Keratinocyte (primary cell): Measurements from ENCODE around the gene TMBIM1. TPM values are rescaled to one million over a fixed set of nuclear protein-coding genes. Genes with fewer than 3 reads are reported as not detected.

Experiments used
- DNase-seq: peaks from one replicate; pipeline ENCODE4 v3.0.0-alpha.2; 2011; ENCODE audit warnings: low read depth, missing footprints, low spot score
- FAIRE-seq: peaks from 2 replicates; lab custom pipeline; 2011; peaks lifted over from hg19 to GRCh38; lab: Jason Lieb, UNC
- H2AFZ ChIP-seq: 2 replicates; pipeline ENCODE4 v1.6.0; 2012; ENCODE audit warnings: low read length, control low read depth, inconsistent platforms; ENCODE audit not compliant: control insufficient read depth
- H3K27ac ChIP-seq: 2 replicates; pipeline ENCODE4 v1.5.1; 2011; ENCODE audit warnings: low read length; ENCODE audit not compliant: control insufficient read depth, insufficient read depth
- H3K27me3 ChIP-seq: 3 replicates; pipeline ENCODE4 v1.6.0; 2011; ENCODE audit warnings: low read length; ENCODE audit not compliant: control insufficient read depth, insufficient read depth; ENCODE audit errors: extremely low read depth
- H3K36me3 ChIP-seq, 2 experiments: 2 replicates in 1 of 2; 3 replicates in 1 of 2; pipeline ENCODE4 v1.5.1; 2011; ENCODE audit warnings: low read length in 2 of 2, mild to moderate bottlenecking in 1 of 2; ENCODE audit not compliant: control insufficient read depth in 2 of 2, insufficient read depth in 2 of 2; ENCODE audit errors: extremely low read depth in 1 of 2
- H3K4me1 ChIP-seq: 3 replicates; pipeline ENCODE4 v1.5.1; 2011; ENCODE audit warnings: low read length; ENCODE audit not compliant: control insufficient read depth, insufficient read depth; ENCODE audit errors: extremely low read depth
- H3K4me2 ChIP-seq: 3 replicates; pipeline ENCODE4 v1.6.0; 2011; ENCODE audit warnings: low read depth, low read length; ENCODE audit not compliant: control insufficient read depth, insufficient read depth; ENCODE audit errors: extremely low read depth
- H3K4me3 ChIP-seq, 3 experiments: fragments of 200-600 bp in 1 of 3; sonication (generic) in 1 of 3; 2 replicates in 2 of 3; 3 replicates in 1 of 3; pipeline ENCODE4 v1.5.1; 2011 to 2016; ENCODE audit warnings: low read length in 3 of 3, mild to moderate bottlenecking in 3 of 3, control low read depth in 2 of 3, inconsistent platforms in 1 of 3, low read depth in 1 of 3, mixed read lengths in 1 of 3, mixed run types in 1 of 3, moderate library complexity in 1 of 3; ENCODE audit not compliant: control insufficient read depth in 2 of 3, insufficient read depth in 2 of 3; ENCODE audit errors: extremely low read depth in 1 of 3
- H3K79me2 ChIP-seq: 2 replicates; pipeline ENCODE4 v1.6.0; 2012; ENCODE audit warnings: low read length; ENCODE audit not compliant: control insufficient read depth, insufficient read depth
- H3K9ac ChIP-seq: 3 replicates; pipeline ENCODE4 v1.6.0; 2011; ENCODE audit warnings: low read length; ENCODE audit not compliant: control insufficient read depth, insufficient read depth; ENCODE audit errors: extremely low read depth
- H3K9me1 ChIP-seq: 3 replicates; pipeline ENCODE4 v1.6.0; 2011; ENCODE audit warnings: low read length; ENCODE audit not compliant: control insufficient read depth, insufficient read depth; ENCODE audit errors: extremely low read depth
- H3K9me3 ChIP-seq: 2 replicates; pipeline ENCODE4 v1.5.1; 2012; ENCODE audit warnings: low read depth, low read length; ENCODE audit not compliant: control insufficient read depth
- H4K20me1 ChIP-seq: 3 replicates; pipeline ENCODE4 v1.6.0; 2011; ENCODE audit warnings: low read length; ENCODE audit not compliant: control insufficient read depth, insufficient read depth; ENCODE audit errors: extremely low read depth
- EZH2 ChIP-seq: IDR thresholded peaks from one replicate; pipeline ENCODE4 v1.6.1; 2012; ENCODE audit warnings: inconsistent platforms, mild to moderate bottlenecking, low read length, moderate library complexity
- dilution Hi-C: fragments of 300-500 bp; cut with MboI; formaldehyde crosslinking; loops from one replicate; pipeline ENCODE4 v1.7.0; 2020; ENCODE audit warnings: low sequenced_read_pairs; ENCODE audit not compliant: extremely low pct_ligation_motif_present
- polyA plus RNA-seq, 5 experiments: library from polyadenylated mRNA; depleted of rRNA in 3 of 5; stranded (reverse) in 3 of 5; stranded (forward) in 1 of 5; unstranded in 1 of 5; fragments of >200 nt; gene quantifications; 1 replicate in 1 of 5; 2 replicates in 3 of 5; 3 replicates in 1 of 5; pipeline versions ENCODE4 v1.2.1 to v1.2.3, GENCODE V29; 2011 to 2012; ENCODE audit warnings: missing spikeins in 2 of 5, low read depth in 1 of 5, low replicate concordance in 1 of 5
- TF ChIP-seq, protein P1 (sequence below), 3 experiments: IDR thresholded peaks in 1 of 3; conservative IDR thresholded peaks in 1 of 3; optimal IDR thresholded peaks in 1 of 3; 2 replicates in 2 of 3; 3 replicates in 1 of 3; pipeline versions ENCODE3 to v1.5.1; 2011; ENCODE audit warnings: low read length in 3 of 3, mild to moderate bottlenecking in 3 of 3, moderate library complexity in 2 of 3, control low read depth in 1 of 3, inconsistent platforms in 1 of 3; ENCODE audit not compliant: insufficient read depth in 2 of 3; ENCODE audit errors: extremely low read depth in 1 of 3

TMBIM1 gene
- polyA plus RNA-seq, 1 donor (not counting 4 experiments of a cell fraction or from before 2014, with no cell fraction given), result 609 TPM

DNA sequence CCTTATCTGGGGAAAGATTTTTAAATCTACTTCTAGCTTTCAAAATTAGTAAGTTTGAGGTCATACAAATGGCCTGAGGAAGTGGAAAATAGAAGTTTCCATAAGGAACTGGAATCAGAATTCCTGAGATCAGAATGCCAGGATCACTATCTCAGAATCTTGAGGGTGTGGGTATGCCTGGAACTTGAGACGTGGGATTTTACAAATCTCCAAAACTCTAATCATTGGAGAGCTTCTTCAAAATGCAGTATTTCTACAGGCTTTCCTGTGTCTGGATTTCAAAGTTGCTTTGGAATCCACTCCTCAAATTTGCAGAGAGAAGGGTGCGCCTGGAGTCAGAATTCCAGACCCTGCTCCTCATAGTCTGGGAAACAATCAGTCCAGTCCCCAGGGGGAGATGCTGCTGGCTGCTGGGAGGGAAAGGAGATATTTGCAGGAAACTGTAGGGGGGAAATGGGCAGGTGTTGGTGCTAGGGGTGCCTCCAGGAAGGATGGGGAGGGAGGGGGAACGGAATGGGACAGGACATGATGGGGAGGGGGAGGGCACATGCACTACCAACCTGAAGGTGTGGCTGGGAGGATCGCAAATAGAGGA is 33.4 kb upstream of the TMBIM1 start:
- DNase-seq (no peak), FAIRE-seq (no peak)
- Histone ChIP-seq H3K9me3 (no peaks in the 10 kb centered on the region), H3K79me2 (no peaks in the 10 kb centered on the region), H4K20me1 (no peaks in the 10 kb centered on the region), H3K9ac (no peak overlapping the region), H3K27me3 (no peaks in the 10 kb centered on the region), H3K27ac (no peak overlapping the region), H2AFZ (no peak overlapping the region), H3K9me1 (no peaks in the 10 kb centered on the region), H3K4me1 (peaks cover 20% of the 10 kb centered on the region), H3K4me2 (no peak overlapping the region), H3K4me3 (no peak overlapping the region), H3K36me3 (no peaks in the 10 kb centered on the region)
- TF ChIP-seq, protein P1, sequence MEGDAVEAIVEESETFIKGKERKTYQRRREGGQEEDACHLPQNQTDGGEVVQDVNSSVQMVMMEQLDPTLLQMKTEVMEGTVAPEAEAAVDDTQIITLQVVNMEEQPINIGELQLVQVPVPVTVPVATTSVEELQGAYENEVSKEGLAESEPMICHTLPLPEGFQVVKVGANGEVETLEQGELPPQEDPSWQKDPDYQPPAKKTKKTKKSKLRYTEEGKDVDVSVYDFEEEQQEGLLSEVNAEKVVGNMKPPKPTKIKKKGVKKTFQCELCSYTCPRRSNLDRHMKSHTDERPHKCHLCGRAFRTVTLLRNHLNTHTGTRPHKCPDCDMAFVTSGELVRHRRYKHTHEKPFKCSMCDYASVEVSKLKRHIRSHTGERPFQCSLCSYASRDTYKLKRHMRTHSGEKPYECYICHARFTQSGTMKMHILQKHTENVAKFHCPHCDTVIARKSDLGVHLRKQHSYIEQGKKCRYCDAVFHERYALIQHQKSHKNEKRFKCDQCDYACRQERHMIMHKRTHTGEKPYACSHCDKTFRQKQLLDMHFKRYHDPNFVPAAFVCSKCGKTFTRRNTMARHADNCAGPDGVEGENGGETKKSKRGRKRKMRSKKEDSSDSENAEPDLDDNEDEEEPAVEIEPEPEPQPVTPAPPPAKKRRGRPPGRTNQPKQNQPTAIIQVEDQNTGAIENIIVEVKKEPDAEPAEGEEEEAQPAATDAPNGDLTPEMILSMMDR (optimal IDR thresholded peaks at IDR 0.05 in 1 of 3, IDR thresholded peaks at IDR 0.05 in 1 of 3, conservative IDR thresholded peaks at IDR 0.05 in 1 of 3; ENCODE audit: extremely low read depth in 1 of 3, insufficient read depth in 2 of 3, low read length in 3 of 3), result no peak
- no peak for TF ChIP-seq EZH2
- dilution Hi-C loops, result no loop called here

DNA sequence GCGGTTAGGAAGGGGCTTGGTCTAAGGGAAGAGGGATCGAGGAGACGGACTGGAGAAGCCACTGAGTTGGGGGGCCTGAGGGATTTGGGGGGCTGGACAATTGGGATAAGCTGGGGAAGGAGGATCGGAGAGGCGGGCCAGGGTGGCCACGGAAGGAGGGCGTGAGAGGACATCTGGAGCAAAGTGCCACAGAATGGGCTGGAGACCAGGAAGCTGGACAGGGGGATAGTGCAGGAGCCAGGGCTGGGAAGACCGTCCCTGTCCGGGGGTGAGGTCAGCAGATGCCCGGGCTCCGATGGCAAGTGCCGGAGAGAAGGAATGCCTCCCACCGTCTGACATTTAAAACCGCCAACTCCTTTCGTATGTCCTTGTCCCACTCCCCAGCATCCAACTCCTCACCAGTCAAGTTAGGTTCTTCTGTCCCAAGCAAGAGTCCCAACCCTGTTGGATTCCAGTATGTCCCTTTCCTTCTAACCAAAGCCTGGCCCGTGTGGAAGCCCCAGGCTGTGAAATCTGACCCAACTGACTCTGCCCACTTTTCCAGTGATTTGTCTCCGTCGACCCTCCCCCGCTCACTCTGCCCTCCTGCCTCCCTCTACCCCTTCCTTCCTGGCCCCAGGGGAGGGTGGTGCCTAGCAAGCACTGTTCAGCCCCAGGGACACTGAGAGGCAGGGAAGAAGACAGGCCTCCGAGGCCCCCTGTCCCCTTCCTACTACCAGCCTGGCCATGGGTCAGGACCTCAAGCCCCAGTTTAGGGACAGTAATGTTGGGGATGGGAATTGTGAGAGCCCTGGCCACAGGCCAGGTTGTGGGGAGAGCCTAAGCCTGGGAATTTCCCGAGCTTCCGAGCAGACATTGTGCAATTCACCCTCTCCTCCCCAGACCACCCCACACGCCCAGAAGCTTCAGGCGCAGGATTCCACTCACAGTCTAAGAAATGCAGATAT is 31.5 kb upstream of the TMBIM1 start:
- Histone ChIP-seq H3K4me2 (peak overlapping the region; percentile 68), H3K79me2 (no peaks in the 10 kb centered on the region), H4K20me1 (no peaks in the 10 kb centered on the region), H3K9me3 (no peaks in the 10 kb centered on the region), H3K4me1 (peaks cover 20% of the 10 kb centered on the region), H3K27ac (no peak overlapping the region), H3K27me3 (no peaks in the 10 kb centered on the region), H2AFZ (peak overlapping the region; percentile 65), H3K9me1 (no peaks in the 10 kb centered on the region), H3K9ac (peak overlapping the region; percentile 28), H3K4me3 (peak overlapping the region; percentile 36 to 49 (median 45)), H3K36me3 (no peaks in the 10 kb centered on the region)
- no peak for TF ChIP-seq EZH2
- TF ChIP-seq, protein P1 (optimal IDR thresholded peaks at IDR 0.05 in 1 of 3, IDR thresholded peaks at IDR 0.05 in 1 of 3, conservative IDR thresholded peaks at IDR 0.05 in 1 of 3; ENCODE audit: extremely low read depth in 1 of 3, insufficient read depth in 2 of 3, low read length in 3 of 3), result no peak
- FAIRE-seq, result peak; percentile 32
- dilution Hi-C loops, result no loop called here
- DNase-seq, result no peak
